Ishikawa (cell line): ENCODE measurements around the gene DDX49.

Experiments used
- CREB1 ChIP-seq: IDR thresholded peaks from 2 replicates; pipeline ENCODE4 v1.6.1; 2012; ENCODE audit warnings: low read depth
- EGR1 ChIP-seq: IDR thresholded peaks from 2 replicates; pipeline ENCODE4 v1.6.1; 2012
- EP300 ChIP-seq: IDR thresholded peaks from 2 replicates; pipeline ENCODE4 v1.6.1; 2012; ENCODE audit warnings: borderline replicate concordance
- FOXM1 ChIP-seq: IDR thresholded peaks from 2 replicates; pipeline ENCODE4 v1.6.1; 2012; ENCODE audit warnings: low read depth, borderline replicate concordance
- NFIC ChIP-seq: IDR thresholded peaks from 2 replicates; pipeline ENCODE4 v1.6.1; 2012
- RAD21 ChIP-seq: IDR thresholded peaks from 2 replicates; pipeline ENCODE4 v1.6.1; 2012; ENCODE audit warnings: low read depth
- TAF1 ChIP-seq: IDR thresholded peaks from 2 replicates; pipeline ENCODE4 v1.6.1; 2012; ENCODE audit warnings: low read depth, mild to moderate bottlenecking
- TCF12 ChIP-seq: IDR thresholded peaks from 2 replicates; pipeline ENCODE4 v1.6.1; 2012; ENCODE audit warnings: low read depth
- YY1 ChIP-seq: IDR thresholded peaks from 2 replicates; pipeline ENCODE4 v1.6.1; 2012; ENCODE audit warnings: low read depth
- TF ChIP-seq, protein P1 (sequence below): IDR thresholded peaks from 2 replicates; pipeline ENCODE4 v1.6.1; 2012; ENCODE audit warnings: low read depth, mild to moderate bottlenecking
- TF ChIP-seq, protein P2 (sequence below): IDR thresholded peaks from 2 replicates; pipeline ENCODE4 v1.6.1; 2012

DNA sequence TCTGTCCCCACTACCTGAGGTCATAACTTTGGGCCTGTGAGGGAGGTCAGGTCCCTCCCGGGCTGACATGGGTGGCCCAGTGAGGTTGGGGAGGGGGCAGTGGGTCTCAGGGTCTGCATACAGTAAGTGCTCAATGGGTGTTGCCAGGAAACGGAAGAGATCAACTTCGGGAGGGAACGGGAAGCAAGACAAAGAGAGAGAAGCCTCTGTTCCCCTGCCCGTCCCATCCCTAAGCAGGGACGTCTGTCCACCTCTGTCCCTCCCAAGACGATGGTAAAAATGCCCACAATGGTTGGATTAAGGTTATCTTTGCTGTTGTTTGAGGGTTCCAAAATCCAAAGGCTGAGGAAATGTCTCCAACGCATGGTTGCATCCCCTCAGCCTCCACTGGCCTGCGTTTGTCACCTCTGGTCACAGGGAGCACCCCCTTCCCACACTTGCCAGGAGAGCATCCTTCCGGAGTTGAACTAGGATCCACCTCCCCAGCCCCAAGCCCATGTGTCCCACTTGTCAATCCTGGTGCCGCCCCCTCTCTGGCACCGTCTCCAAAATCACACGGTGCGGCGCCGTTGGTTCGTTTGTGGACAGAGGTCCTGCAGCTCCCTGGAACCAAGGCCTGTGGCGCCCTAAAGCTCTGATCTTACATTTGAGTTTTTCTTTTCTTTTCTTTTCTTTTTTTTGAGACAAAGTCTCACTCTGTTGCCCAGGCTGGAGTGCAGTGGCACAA lies 22.3 kb downstream of the DDX49 start:
- no peak for TF ChIP-seq EGR1
- TF ChIP-seq, protein P1, sequence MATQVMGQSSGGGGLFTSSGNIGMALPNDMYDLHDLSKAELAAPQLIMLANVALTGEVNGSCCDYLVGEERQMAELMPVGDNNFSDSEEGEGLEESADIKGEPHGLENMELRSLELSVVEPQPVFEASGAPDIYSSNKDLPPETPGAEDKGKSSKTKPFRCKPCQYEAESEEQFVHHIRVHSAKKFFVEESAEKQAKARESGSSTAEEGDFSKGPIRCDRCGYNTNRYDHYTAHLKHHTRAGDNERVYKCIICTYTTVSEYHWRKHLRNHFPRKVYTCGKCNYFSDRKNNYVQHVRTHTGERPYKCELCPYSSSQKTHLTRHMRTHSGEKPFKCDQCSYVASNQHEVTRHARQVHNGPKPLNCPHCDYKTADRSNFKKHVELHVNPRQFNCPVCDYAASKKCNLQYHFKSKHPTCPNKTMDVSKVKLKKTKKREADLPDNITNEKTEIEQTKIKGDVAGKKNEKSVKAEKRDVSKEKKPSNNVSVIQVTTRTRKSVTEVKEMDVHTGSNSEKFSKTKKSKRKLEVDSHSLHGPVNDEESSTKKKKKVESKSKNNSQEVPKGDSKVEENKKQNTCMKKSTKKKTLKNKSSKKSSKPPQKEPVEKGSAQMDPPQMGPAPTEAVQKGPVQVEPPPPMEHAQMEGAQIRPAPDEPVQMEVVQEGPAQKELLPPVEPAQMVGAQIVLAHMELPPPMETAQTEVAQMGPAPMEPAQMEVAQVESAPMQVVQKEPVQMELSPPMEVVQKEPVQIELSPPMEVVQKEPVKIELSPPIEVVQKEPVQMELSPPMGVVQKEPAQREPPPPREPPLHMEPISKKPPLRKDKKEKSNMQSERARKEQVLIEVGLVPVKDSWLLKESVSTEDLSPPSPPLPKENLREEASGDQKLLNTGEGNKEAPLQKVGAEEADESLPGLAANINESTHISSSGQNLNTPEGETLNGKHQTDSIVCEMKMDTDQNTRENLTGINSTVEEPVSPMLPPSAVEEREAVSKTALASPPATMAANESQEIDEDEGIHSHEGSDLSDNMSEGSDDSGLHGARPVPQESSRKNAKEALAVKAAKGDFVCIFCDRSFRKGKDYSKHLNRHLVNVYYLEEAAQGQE, result no peak
- TF ChIP-seq EP300, result no peak
- no peak for TF ChIP-seq NFIC
- TF ChIP-seq RAD21, result no peak
- no peak for TF ChIP-seq TCF12
- TF ChIP-seq, protein P2, sequence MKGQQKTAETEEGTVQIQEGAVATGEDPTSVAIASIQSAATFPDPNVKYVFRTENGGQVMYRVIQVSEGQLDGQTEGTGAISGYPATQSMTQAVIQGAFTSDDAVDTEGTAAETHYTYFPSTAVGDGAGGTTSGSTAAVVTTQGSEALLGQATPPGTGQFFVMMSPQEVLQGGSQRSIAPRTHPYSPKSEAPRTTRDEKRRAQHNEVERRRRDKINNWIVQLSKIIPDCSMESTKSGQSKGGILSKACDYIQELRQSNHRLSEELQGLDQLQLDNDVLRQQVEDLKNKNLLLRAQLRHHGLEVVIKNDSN, result no peak
- TF ChIP-seq YY1, result no peak
- TF ChIP-seq FOXM1, result no peak
- TF ChIP-seq TAF1, result no peak
- TF ChIP-seq CREB1, result no peak
